ENCODE measurements around the gene RBX1.
"Not testable (repeated sequence)": the region's sequence is repeated elsewhere in the genome, so short reads cannot be mapped to it uniquely, and the experiment has no call there.

The RBX1 gene

GRCh38 chr22:41000941-41001721 lies 50.0 kb downstream of the RBX1 start:
- no peak for DNase-seq (ENCODE audit: low read depth)
- no peak overlapping the region for H3K4me3 ChIP-seq (ENCODE audit: low read depth, low read length)
- TF ChIP-seq CTCF (IDR thresholded peaks at IDR 0.05; ENCODE audit: control insufficient read depth, extremely low read depth, insufficient read depth), result no peak

- no peak for TF ChIP-seq CTCF (IDR thresholded peaks at IDR 0.05; ENCODE audit: control insufficient read depth, extremely low read depth, insufficient read depth)
- DNase-seq (ENCODE audit: low read depth), result no peak
- H3K4me3 ChIP-seq (ENCODE audit: low read depth, low read length), result no peak overlapping the region
Observed at GRCh38 chr22:41001722-41002122, 50.5 kb downstream of the RBX1 start.

GRCh38 chr22:41002386-41002785 lies 51.2 kb downstream of the RBX1 start:
- H3K4me3 ChIP-seq (ENCODE audit: low read depth, low read length); DNase-seq (ENCODE audit: low read depth): not testable (repeated sequence)

GRCh38 chr22:41003066-41003465 lies 51.9 kb downstream of the RBX1 start:
- peak; percentile 86 for DNase-seq (ENCODE audit: low read depth)
- no peak for TF ChIP-seq CTCF (IDR thresholded peaks at IDR 0.05; ENCODE audit: control insufficient read depth, extremely low read depth, insufficient read depth)
- no peak overlapping the region for H3K4me3 ChIP-seq (ENCODE audit: low read depth, low read length)

- no peak for DNase-seq (ENCODE audit: low read depth)
- TF ChIP-seq CTCF (IDR thresholded peaks at IDR 0.05; ENCODE audit: control insufficient read depth, extremely low read depth, insufficient read depth), result no peak
Observed at GRCh38 chr22:41003976-41004375, 52.8 kb downstream of the RBX1 start.

GRCh38 chr22:41009222-41009948 lies 58.2 kb downstream of the RBX1 start:
- no peak for DNase-seq (ENCODE audit: low read depth)
- no peak for TF ChIP-seq CTCF (IDR thresholded peaks at IDR 0.05; ENCODE audit: control insufficient read depth, extremely low read depth, insufficient read depth)
- H3K4me3 ChIP-seq (ENCODE audit: low read depth, low read length), result no peak overlapping the region

More at GRCh38 chr22:41003976-41004375, 52.8 kb downstream of the RBX1 start:
- no peak overlapping the region for H3K4me3 ChIP-seq (ENCODE audit: low read depth, low read length)

GRCh38 chr22:41015003-41015402 lies 63.8 kb downstream of the RBX1 start:
- no peak overlapping the region for H3K4me3 ChIP-seq (ENCODE audit: low read depth, low read length)
- no peak for DNase-seq (ENCODE audit: low read depth)
- no peak for TF ChIP-seq CTCF (IDR thresholded peaks at IDR 0.05; ENCODE audit: control insufficient read depth, extremely low read depth, insufficient read depth)

Data from LNCaP clone FGC (cell line).